ENCODE data around the gene ALDOA.
A peak's percentile ranks its signal among the peaks of the same experiment; 100 is the strongest.

The ALDOA gene

DNA sequence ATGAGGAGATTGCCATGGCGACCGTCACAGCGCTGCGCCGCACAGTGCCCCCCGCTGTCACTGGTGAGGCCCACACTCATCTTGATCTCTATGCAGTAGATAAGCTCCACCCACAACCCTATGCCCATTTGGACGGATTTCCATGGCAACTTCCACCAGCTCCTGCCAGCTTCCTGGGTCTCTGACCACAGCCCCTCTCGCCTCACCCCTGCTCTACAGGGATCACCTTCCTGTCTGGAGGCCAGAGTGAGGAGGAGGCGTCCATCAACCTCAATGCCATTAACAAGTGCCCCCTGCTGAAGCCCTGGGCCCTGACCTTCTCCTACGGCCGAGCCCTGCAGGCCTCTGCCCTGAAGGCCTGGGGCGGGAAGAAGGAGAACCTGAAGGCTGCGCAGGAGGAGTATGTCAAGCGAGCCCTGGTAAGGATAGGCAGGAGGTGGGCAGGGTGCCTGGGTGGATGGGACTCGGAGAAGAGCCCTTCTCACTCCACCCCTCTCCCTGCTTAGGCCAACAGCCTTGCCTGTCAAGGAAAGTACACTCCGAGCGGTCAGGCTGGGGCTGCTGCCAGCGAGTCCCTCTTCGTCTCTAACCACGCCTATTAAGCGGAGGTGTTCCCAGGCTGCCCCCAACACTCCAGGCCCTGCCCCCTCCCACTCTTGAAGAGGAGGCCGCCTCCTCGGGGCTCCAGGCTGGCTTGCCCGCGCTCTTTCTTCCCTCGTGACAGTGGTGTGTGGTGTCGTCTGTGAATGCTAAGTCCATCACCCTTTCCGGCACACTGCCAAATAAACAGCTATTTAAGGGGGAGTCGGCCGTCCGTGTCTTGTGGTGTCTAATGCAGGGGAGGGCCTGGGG is 4.3 kb downstream of the ALDOA start:
- no peaks in the 10 kb centered on the region for H3K9me3 ChIP-seq (ENCODE audit: control insufficient read depth, low read length)
- no peak overlapping the region for H3K27ac ChIP-seq
- peaks cover 37% of the 10 kb centered on the region for H3K79me2 ChIP-seq
- TF ChIP-seq, protein P1, sequence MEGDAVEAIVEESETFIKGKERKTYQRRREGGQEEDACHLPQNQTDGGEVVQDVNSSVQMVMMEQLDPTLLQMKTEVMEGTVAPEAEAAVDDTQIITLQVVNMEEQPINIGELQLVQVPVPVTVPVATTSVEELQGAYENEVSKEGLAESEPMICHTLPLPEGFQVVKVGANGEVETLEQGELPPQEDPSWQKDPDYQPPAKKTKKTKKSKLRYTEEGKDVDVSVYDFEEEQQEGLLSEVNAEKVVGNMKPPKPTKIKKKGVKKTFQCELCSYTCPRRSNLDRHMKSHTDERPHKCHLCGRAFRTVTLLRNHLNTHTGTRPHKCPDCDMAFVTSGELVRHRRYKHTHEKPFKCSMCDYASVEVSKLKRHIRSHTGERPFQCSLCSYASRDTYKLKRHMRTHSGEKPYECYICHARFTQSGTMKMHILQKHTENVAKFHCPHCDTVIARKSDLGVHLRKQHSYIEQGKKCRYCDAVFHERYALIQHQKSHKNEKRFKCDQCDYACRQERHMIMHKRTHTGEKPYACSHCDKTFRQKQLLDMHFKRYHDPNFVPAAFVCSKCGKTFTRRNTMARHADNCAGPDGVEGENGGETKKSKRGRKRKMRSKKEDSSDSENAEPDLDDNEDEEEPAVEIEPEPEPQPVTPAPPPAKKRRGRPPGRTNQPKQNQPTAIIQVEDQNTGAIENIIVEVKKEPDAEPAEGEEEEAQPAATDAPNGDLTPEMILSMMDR (IDR thresholded peaks at IDR 0.05) = no peak
- H3K27me3 ChIP-seq (ENCODE audit: control insufficient read depth, insufficient read depth, low read length) = no peaks in the 10 kb centered on the region
- H3K9ac ChIP-seq = no peak overlapping the region
- peak overlapping the region; percentile 52 for H3K4me2 ChIP-seq (ENCODE audit: low read length)
- no peak overlapping the region for H2AFZ ChIP-seq
- peaks cover 27% of the 10 kb centered on the region for H3K4me1 ChIP-seq
- H3K36me3 ChIP-seq (ENCODE audit: control insufficient read depth, insufficient read depth, low read length) = peaks cover 5% of the 10 kb centered on the region
- peak overlapping the region; percentile 23 for H3K4me3 ChIP-seq (ENCODE audit: low read depth, low read length)

DNA sequence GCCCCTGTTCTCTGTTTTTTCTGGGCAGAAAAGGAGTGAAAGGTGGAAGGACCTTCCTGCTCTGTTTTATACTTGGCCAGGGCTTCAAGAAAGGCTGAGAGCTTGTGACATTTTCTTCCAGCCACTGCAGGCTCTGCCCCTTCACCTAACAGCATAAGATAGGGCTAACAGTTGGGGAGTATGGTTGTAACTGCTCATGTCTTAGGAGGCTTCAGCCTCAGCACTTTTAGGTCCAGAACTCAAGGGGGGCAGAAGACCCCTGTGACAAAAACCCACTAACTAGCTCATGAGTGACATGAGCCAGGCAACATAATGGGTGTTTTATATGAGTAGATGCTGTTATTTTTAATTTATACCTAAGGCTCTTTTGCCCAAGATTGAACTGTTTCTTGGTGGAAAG is 4.9 kb downstream of the ALDOA start:
- no peak overlapping the region for H3K27ac ChIP-seq
- no peaks in the 10 kb centered on the region for H3K9me3 ChIP-seq (ENCODE audit: control insufficient read depth, low read length)
- H3K4me1 ChIP-seq = peaks cover 27% of the 10 kb centered on the region
- TF ChIP-seq, protein P1 (IDR thresholded peaks at IDR 0.05) = no peak
- H3K4me2 ChIP-seq (ENCODE audit: low read length) = peak overlapping the region; percentile 33
- H3K9ac ChIP-seq = no peak overlapping the region
- H3K79me2 ChIP-seq = peaks cover 44% of the 10 kb centered on the region
- no peaks in the 10 kb centered on the region for H3K27me3 ChIP-seq (ENCODE audit: control insufficient read depth, insufficient read depth, low read length)
- peaks cover 5% of the 10 kb centered on the region for H3K36me3 ChIP-seq (ENCODE audit: control insufficient read depth, insufficient read depth, low read length)
- H3K4me3 ChIP-seq (ENCODE audit: low read depth, low read length) = no peak overlapping the region
- no peak overlapping the region for H2AFZ ChIP-seq

DNA sequence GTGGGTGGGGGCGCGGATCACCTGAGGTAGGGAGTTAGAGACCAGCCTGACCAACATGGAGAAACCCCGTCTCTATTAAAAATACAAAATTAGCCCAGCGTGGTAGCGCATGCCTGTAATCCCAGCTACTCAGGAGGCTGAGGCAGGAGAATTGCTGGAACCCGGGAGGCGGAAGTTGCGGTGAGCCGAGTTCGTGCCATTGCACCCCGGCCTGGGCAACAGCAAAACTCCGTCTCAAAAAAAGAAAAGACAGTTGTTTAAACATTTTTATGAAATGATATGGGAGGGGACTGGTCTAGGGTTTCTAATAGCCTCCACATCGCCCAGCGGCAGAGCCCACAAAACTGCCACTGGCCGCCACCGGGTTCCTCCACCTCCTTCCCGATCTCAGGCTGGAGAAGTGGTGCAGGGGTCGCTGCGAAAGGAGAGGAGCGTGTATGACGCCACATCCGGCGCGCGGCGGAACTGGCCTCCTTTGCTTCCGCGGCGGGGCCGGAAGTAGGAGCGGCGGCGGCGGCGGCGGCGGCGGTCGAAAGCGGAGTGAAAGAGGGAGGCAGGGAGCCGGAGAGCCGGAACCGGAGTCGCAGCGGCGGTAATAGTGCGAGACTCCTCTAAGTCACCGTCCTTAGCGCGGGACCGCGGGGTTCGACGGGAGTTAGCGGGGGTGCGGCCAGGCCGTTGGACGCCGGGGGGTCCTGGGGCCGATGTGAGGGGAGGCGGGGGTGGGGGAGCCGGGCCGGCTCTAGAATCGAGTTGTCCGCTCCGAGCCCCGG is 10.1 kb downstream of the ALDOA start, which contains the start of gene PPP4C:
TSS of gene PPP4C (plus strand) at position 492 of the 773 bp plus-strand sequence. CDS start 384 bp downstream, outside the sequence.
- Histone ChIP-seq H3K36me3 (ENCODE audit: control insufficient read depth, insufficient read depth, low read length) (no peaks in the 10 kb centered on the region), H3K9me3 (ENCODE audit: control insufficient read depth, low read length) (no peaks in the 10 kb centered on the region), H3K4me3 (ENCODE audit: low read depth, low read length) (peak within 1 kb of the TSS; percentile 83), H3K27ac (peak within 1 kb of the TSS; percentile 90), H3K4me2 (ENCODE audit: low read length) (peak within 1 kb of the TSS; percentile 65), H3K4me1 (peaks cover 6% of the 10 kb centered on the region), H3K79me2 (peaks cover 34% of the 10 kb centered on the region), H3K27me3 (ENCODE audit: control insufficient read depth, insufficient read depth, low read length) (no peaks in the 10 kb centered on the region), H3K9ac (peak within 1 kb of the TSS; percentile 75), H2AFZ (peak within 1 kb of the TSS; percentile 87)
- TF ChIP-seq, protein P1 (IDR thresholded peaks at IDR 0.05) = no peak

DNA sequence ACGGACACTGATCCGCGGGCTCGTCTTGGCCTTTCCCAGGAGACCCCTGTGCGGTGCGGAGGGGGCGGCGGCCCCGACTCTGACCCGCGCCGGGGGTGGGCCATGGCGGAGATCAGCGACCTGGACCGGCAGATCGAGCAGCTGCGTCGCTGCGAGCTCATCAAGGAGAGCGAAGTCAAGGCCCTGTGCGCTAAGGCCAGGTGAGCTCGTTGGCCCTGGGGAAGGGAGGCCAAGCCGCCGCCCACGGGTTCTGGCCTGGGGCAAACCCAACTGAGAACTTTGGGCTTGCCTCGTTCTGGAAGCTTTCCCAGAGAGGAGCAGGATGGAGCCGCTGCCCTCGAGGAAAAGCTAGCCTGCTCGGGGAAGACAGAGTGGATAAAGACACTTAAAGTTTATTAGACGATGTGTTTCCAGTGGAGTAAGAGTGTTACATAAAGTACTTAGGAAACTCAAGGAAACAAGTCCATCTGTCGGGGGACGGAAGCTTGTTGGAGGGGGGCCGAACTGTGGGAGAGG is 10.8 kb downstream of the ALDOA start:
- H3K9ac ChIP-seq = peak overlapping the region; percentile 75
- H3K9me3 ChIP-seq (ENCODE audit: control insufficient read depth, low read length) = no peaks in the 10 kb centered on the region
- H3K4me1 ChIP-seq = peaks cover 6% of the 10 kb centered on the region
- TF ChIP-seq, protein P1 (IDR thresholded peaks at IDR 0.05) = no peak
- H3K4me2 ChIP-seq (ENCODE audit: low read length) = peak overlapping the region; percentile 65
- no peaks in the 10 kb centered on the region for H3K27me3 ChIP-seq (ENCODE audit: control insufficient read depth, insufficient read depth, low read length)
- no peaks in the 10 kb centered on the region for H3K36me3 ChIP-seq (ENCODE audit: control insufficient read depth, insufficient read depth, low read length)
- peaks cover 34% of the 10 kb centered on the region for H3K79me2 ChIP-seq
- peak overlapping the region; percentile 90 for H3K27ac ChIP-seq
- H2AFZ ChIP-seq = peak overlapping the region; percentile 87
- peak overlapping the region; percentile 83 for H3K4me3 ChIP-seq (ENCODE audit: low read depth, low read length)
